ENCODE measurements around the gene NR3C2.

GRCh38 chr4:148053298-148054003 is 388.8 kb downstream of the NR3C2 start:
- TF ChIP-seq POLR2AphosphoS5 (IDR thresholded peaks at IDR 0.05; ENCODE audit: borderline replicate concordance, low read depth, low read length) (no peak), EZH2 (IDR thresholded peaks at IDR 0.05) (no peak), FOXP2 (optimal IDR thresholded peaks at IDR 0.05; ENCODE audit: control extremely low read depth, extremely low read length, insufficient read depth) (no peak)
